Right lobe of liver (tissue), 4 donors: Measurements from ENCODE around the gene POLE.

ENCODE experiments used
- CTCF ChIP-seq, 4 donors: fragments of 200-600 bp in 3 of 4; fragments of 450-650 bp in 1 of 4; IDR thresholded peaks; one replicate each; pipeline versions ENCODE4 v1.5.1 to v1.8.0; 2016 to 2022; ENCODE audit warnings: antibody characterized with exemption in 4 of 4, mild to moderate bottlenecking in 2 of 4
- POLR2A ChIP-seq: fragments of 450-650 bp; IDR thresholded peaks from one replicate; pipeline ENCODE4 v1.6.1; 2017; ENCODE audit warnings: antibody characterized with exemption, mild to moderate bottlenecking
- donor health status: DM: no; HTN: no; CAD: no.
- donor health status: DM: no; HTN: no; CAD: no.
- donor health status: DM: no; HTN: yes; CAD: no.

- TF ChIP-seq CTCF (IDR thresholded peaks at IDR 0.05), result no peak
- no peak for TF ChIP-seq POLR2A
Observed at GRCh38 chr12:132640936-132641335, 46.2 kb downstream of the POLE start.
